Neural crest cell (in vitro differentiated cells): Measurements from ENCODE around the gene PJA2. TPM values are rescaled to one million over a fixed set of nuclear protein-coding genes. Genes with fewer than 3 reads are reported as not detected.

Experiments used
- DNase-seq: peaks from one replicate; pipeline ENCODE4 v3.0.0; 2021; ENCODE audit warnings: low read depth, mixed read lengths, low spot score
- H3K27ac Mint-ChIP-seq: one replicate; pipeline ENCODE4 v1.8.0; 2021; ENCODE audit warnings: mild to moderate bottlenecking, mixed read lengths; ENCODE audit not compliant: unreplicated experiment
- H3K27me3 Mint-ChIP-seq: 2 replicates; pipeline ENCODE4 v1.8.0; 2021; ENCODE audit warnings: low read depth, mild to moderate bottlenecking, mixed read lengths
- H3K36me3 Mint-ChIP-seq: 2 replicates; pipeline ENCODE4 v1.8.0; 2021; ENCODE audit warnings: low read depth, mild to moderate bottlenecking, mixed read lengths
- H3K4me1 Mint-ChIP-seq: 2 replicates; pipeline ENCODE4 v1.8.0; 2021; ENCODE audit warnings: mixed read lengths
- H3K4me3 Mint-ChIP-seq: one replicate; pipeline ENCODE4 v1.8.0; 2021; ENCODE audit warnings: mild to moderate bottlenecking, mixed read lengths
- H3K9me3 Mint-ChIP-seq: 2 replicates; pipeline ENCODE4 v1.8.0; 2021; ENCODE audit warnings: mixed read lengths
- CTCF ChIP-seq: fragments of 200-600 bp; sonication (generic); conservative IDR thresholded peaks from 2 replicates; pipeline ENCODE4 v1.5.0; 2021; ENCODE audit warnings: antibody characterized with exemption, mild to moderate bottlenecking
- total RNA-seq: library from RNA; stranded (reverse); gene quantifications from 2 replicates; pipeline ENCODE4 v1.2.1, GENCODE V29; 2021

PJA2 gene
- total RNA-seq, 1 donor from 2014 or later: 51.2 TPM

DNA sequence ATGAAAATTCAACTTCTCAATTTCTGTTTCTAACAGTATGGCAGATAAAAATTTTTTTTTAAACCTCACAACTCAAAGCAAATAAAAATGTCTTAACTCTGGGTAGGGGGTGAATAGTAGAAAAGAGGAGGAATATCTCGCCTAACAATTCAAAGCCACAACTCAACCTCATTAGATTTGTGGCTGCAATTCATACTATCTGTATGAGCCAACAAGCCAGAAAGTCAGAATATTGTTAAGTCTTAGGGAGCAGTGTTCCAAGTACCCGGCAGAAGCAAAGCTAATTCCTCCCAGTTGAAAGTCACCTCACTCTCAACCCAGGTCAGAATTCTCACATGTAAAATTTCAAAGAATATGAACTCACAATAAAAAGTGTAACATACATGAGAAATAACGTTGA is 15.0 kb downstream of the PJA2 start:
- Mint-ChIP-seq H3K36me3 (peaks cover 23% of the 10 kb centered on the region), H3K9me3 (peaks cover 2% of the 10 kb centered on the region), H3K27me3 (no peaks in the 10 kb centered on the region), H3K4me1 (peaks cover 12% of the 10 kb centered on the region), H3K27ac (no peak overlapping the region), H3K4me3 (no peak overlapping the region)
- no peak for DNase-seq
- no peak for TF ChIP-seq CTCF

- Mint-ChIP-seq H3K4me3 (no peak overlapping the region), H3K27me3 (no peaks in the 10 kb centered on the region), H3K9me3 (no peaks in the 10 kb centered on the region), H3K36me3 (peaks cover 14% of the 10 kb centered on the region), H3K4me1 (peaks cover 10% of the 10 kb centered on the region), H3K27ac (no peak overlapping the region)
- no peak for TF ChIP-seq CTCF
- no peak for DNase-seq
Measured at GRCh38 chr5:109390188-109390587, 19.6 kb downstream of the PJA2 start.

DNA sequence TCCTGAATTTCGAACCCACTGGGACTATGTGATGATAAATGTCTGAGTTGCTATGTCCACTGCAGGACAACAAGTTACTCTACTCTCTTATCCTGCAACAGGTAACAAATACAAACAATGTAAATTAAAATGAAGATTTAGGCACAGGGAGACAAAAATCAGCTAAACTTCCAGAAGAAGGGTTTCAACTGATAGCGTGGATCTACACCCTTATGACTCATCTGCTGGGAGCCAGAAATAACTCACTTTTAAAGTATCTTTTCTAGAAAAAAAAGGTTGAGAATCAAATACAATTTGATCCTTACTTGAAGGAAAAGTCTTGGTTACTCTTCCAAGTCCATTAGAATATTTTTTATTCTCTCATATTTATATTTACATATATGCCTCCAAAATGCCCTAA is 21.4 kb downstream of the PJA2 start:
- Mint-ChIP-seq H3K27ac (no peak overlapping the region), H3K4me3 (no peak overlapping the region), H3K27me3 (no peaks in the 10 kb centered on the region), H3K36me3 (peaks cover 14% of the 10 kb centered on the region), H3K9me3 (no peaks in the 10 kb centered on the region), H3K4me1 (peaks cover 5% of the 10 kb centered on the region)
- TF ChIP-seq CTCF: no peak
- DNase-seq: no peak

- Mint-ChIP-seq H3K27ac (no peak overlapping the region), H3K9me3 (no peaks in the 10 kb centered on the region), H3K27me3 (no peaks in the 10 kb centered on the region), H3K4me3 (no peak overlapping the region), H3K4me1 (peaks cover 5% of the 10 kb centered on the region), H3K36me3 (peaks cover 10% of the 10 kb centered on the region)
- TF ChIP-seq CTCF: no peak
- no peak for DNase-seq
Measured at GRCh38 chr5:109387408-109387974, 22.3 kb downstream of the PJA2 start.

GRCh38 chr5:109378095-109378494 is 31.7 kb downstream of the PJA2 start:
- no peak for DNase-seq
- Mint-ChIP-seq H3K36me3 (peaks cover 18% of the 10 kb centered on the region), H3K4me3 (no peak overlapping the region), H3K27ac (no peak overlapping the region), H3K9me3 (no peaks in the 10 kb centered on the region), H3K27me3 (no peaks in the 10 kb centered on the region), H3K4me1 (no peaks in the 10 kb centered on the region)
- TF ChIP-seq CTCF: no peak
